C4-2B (cell line): ENCODE data around the gene CENPB.

Experiments used
- H3K27ac ChIP-seq: fragments of 450-650 bp; 2 replicates; pipeline ENCODE4 v1.5.1; 2017
- CTCF ChIP-seq: fragments of 450-650 bp; conservative IDR thresholded peaks from 2 replicates; pipeline ENCODE4 v1.5.1; 2017; ENCODE audit warnings: mild to moderate bottlenecking
- ZFX ChIP-seq: fragments of 450-650 bp; IDR thresholded peaks from 2 replicates; pipeline ENCODE4 v1.6.1; 2017

CENPB gene

DNA sequence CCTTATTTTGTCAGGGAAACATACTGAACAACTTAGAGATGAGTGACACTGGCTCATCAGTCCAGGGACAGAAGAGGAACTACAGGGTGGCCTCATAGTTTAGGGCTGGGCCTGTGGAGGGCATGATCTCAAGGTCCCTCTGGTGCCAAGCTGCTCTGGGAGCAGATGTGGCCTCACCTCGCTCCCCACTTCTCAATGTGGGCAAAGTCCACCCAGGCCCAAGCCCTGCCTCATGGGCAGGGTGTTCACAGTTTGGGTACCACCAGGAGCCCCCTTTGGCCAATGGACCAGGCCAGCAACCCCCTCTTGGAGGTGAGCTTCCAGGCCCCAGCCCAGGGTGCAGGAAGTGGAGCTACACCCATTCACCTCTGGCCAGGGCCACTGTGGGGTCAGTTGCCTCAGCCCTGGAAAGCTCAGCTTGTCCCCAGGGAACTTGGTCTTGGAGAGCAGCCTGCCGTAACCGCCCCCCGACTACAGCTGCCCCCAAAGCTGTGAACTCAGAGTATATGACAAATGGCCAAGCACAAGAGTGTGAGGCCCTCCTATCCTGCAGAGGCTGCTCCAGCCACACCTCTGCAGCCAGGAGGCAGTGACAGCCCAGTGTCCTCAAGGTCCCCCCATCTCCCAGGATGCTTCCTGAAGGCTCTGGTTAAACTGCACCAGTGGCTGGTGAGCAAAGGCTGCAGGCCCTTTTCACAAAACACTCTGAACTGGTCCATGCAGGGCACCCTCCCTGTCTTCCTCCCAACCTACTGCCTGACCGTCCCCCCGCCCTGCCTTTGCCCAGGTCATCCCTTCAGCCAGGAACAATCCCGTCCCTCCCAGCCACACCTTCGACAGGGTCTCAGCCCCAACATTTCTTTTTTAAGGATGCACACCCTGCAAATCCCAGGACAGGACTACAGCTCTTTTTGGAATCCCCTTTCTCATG lies 22.6 kb downstream of the CENPB start:
- no peak overlapping the region for H3K27ac ChIP-seq
- TF ChIP-seq CTCF: no peak
- TF ChIP-seq ZFX: no peak

DNA sequence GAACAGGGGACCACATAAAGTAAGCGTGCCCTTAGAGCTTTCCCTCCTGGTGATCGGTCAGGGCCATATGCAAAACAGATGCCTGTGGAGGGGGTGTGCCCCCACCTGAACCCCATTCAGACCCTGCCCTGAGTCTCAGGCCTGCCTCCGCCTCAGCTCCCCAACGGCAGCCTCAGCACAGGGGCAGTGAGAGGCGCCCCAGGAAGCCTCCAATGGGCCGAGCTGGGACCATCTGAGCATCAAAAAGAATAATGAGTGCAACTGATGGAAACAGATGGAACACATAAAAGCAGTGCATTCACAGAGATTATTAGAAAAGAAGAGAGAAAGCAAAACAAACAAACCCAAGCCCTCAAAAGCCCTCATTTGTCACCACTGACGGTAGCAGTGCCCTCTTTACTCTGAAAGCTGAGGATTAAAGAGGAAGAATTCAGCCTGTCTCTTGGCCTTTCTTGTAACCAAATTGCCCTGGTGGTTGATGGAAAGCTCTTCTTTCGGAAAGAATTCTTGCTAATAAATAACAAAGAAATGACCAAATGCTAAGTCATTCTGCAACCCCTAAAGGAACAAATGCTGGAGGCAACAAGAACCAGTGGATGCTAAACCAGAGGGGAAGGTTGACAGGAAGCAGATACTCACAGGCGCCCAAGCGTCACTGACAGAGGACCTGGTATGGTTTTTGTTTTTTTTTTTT lies 25.7 kb downstream of the CENPB start:
- H3K27ac ChIP-seq: no peak overlapping the region
- no peak for TF ChIP-seq ZFX

DNA sequence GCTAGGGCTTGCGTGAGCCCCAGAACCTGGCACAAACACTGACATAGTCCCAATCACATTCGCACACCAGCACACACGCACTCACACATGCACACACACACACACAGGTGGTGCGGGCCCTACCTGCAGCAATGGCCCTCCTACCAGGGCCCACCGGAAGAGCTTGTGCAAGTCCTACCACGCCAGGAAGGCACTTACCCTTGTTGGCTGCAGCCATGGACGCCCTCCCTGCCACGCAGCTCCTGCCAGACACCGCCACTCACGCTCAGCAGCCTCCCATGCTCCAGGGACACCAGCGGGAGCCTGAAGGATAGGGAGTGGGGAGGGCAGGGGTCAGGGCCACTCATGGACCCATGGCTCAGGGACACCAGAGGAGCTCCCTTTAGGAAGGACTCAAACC lies 26.7 kb downstream of the CENPB start:
- no peak overlapping the region for H3K27ac ChIP-seq
- TF ChIP-seq CTCF (no peak), ZFX (no peak)

GRCh38 chr20:3759316-3759823 lies 27.2 kb downstream of the CENPB start:
- TF ChIP-seq ZFX: no peak
- no peak for TF ChIP-seq CTCF

GRCh38 chr20:3758566-3758965 lies 28.0 kb downstream of the CENPB start:
- H3K27ac ChIP-seq: no peak overlapping the region
- TF ChIP-seq CTCF (no peak), ZFX (no peak)

More at GRCh38 chr20:3759316-3759823, 27.2 kb downstream of the CENPB start:
- no peak overlapping the region for H3K27ac ChIP-seq

- H3K27ac ChIP-seq: no peak overlapping the region
- no peak for TF ChIP-seq CTCF
- no peak for TF ChIP-seq ZFX
Observed at GRCh38 chr20:3757268-3757667, 29.3 kb downstream of the CENPB start.

DNA sequence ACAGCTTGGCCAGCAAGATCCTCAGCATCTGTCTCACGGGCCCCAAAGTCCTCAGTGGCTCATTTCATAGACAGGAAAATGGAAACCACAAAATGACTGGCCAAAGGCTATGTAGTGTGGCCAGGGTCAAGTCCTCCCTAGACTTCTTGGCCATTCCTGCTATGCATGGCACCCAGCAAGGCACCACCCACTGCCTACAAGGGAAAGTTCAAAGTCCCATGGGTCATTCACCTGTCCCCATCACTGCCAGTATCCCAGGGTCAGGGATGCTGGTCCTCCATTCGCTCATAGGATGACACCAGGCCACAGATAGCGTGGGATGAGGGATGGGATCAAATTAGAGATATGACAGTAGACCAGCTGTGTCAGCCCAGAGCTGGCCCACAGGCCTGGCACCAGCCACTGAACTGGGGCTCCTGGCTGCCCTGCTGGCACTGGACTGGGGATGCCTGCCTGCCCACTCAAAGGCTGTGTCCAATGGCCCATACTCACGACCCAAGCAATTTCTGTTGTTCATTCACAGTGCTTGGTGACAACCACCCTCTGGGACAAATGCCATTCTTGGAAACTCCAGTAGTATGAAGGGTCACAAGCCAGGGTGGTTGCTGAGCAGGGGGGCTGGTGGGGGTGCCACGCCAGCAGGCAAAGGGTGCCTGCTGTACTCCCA lies 30.6 kb downstream of the CENPB start:
- TF ChIP-seq ZFX: no peak
- no peak for TF ChIP-seq CTCF
- H3K27ac ChIP-seq: no peak overlapping the region
